ENCODE data around the gene PAK2. TPM values are rescaled to one million over a fixed set of nuclear protein-coding genes. Genes with fewer than 3 reads are reported as not detected.

The PAK2 gene
- total and polyA plus RNA-seq, 2 of the 4 experiments (the other 2 are of a cell fraction): 31.8 to 36.0 TPM

GRCh38 chr3:196794467-196794866 lies 54.8 kb downstream of the PAK2 start:
- Histone ChIP-seq H3K9me1 (ENCODE audit: insufficient read depth, low read length) (peaks cover 15% of the 10 kb centered on the region), H3K4me1 (ENCODE audit: control insufficient read depth, insufficient read depth, low read length) (peaks cover 8% of the 10 kb centered on the region), H2BK5ac (ENCODE audit: low read depth, low read length, poor library complexity, severe bottlenecking) (no peak overlapping the region), H4K91ac (ENCODE audit: insufficient read depth, low read depth, low read length) (no peak overlapping the region), H3K56ac (ENCODE audit: extremely low read depth, insufficient read depth, low read length) (no peak overlapping the region), H3K23ac (ENCODE audit: low read depth, low read length) (no peak overlapping the region), H3K4ac (ENCODE audit: low read depth, low read length) (no peak overlapping the region), H4K20me1 (ENCODE audit: insufficient read depth, low read length) (peaks cover 48% of the 10 kb centered on the region), H2BK120ac (ENCODE audit: low read depth, low read length) (no peak overlapping the region), H3K27me3 (ENCODE audit: control insufficient read depth, insufficient read depth, low read length) (no peaks in the 10 kb centered on the region), H3K27ac (ENCODE audit: insufficient read depth, low read length) (no peak overlapping the region), H4K8ac (ENCODE audit: low read depth in 2 of 2, low read length in 2 of 2) (0 out of 4 replicates have a peak overlapping the region, but pooled peaks of 1 of the 2 experiments have one; percentile 24), H3K4me3 (ENCODE audit: insufficient read depth, low read depth, low read length) (no peak overlapping the region), H3K4me2 (ENCODE audit: low read depth, low read length) (no peak overlapping the region), H3K9ac (ENCODE audit: low read depth, low read length) (no peak overlapping the region), H2AK5ac (ENCODE audit: low read depth, low read length) (peak overlapping the region; percentile 58; the same call in 1 of the 2 replicates), H2AFZ (replicated peaks; ENCODE audit: low read length, poor library complexity) (no peak overlapping the region), H3K14ac (replicated peaks; ENCODE audit: low read depth, low read length) (no peak overlapping the region), H3K9me3 (ENCODE audit: control insufficient read depth, insufficient read depth, low read length) (no peaks in the 10 kb centered on the region), H2BK20ac (ENCODE audit: low read depth, low read length) (no peak overlapping the region), H3K18ac (ENCODE audit: low read depth, low read length) (no peak overlapping the region), H3K36me3 (ENCODE audit: control insufficient read depth, insufficient read depth, low read length) (peaks cover 8% of the 10 kb centered on the region), H3K79me1 (ENCODE audit: low read depth in 1 of 2, low read length in 2 of 2) (peaks cover 36 to 61% of the 10 kb centered on the region in 2 experiments), H2AK9ac (replicated peaks; ENCODE audit: low read depth, low read length, poor library complexity) (no peak overlapping the region), H2BK15ac (ENCODE audit: low read depth, low read length) (no peak overlapping the region), H4K5ac (ENCODE audit: low read depth, low read length) (no peak overlapping the region)
- no CpG with 5 or more reads among the region's 3 CpGs for WGBS, 2 experiments (ENCODE audit: extremely low coverage in 2 of 2, insufficient read length in 1 of 2)
- in situ Hi-C loops (cut with MboI; ENCODE audit: low sequenced_read_pairs) (no loop called here), intact Hi-C loops (cut with micrococcal nuclease) (loop anchor here (5.0 kb wide), 1 partner anchor 42 kb away; no protein-coding TSS in a partner anchor), dilution Hi-C loops (cut with HindIII; ENCODE audit: low sequenced_read_pairs, unreplicated experiment) (no loop called here)
- no peak for DNase-seq
- no peak for ATAC-seq (ENCODE audit: low read depth)
- ChIA-PET POLR2A (ENCODE audit: unreplicated experiment) (no interaction called here), CTCF (no interaction called here)
- TF ChIP-seq POLR2A (IDR thresholded peaks at IDR 0.05; ENCODE audit: low read depth, low read length) (no peak), NFE2L2 (IDR thresholded peaks at IDR 0.05; ENCODE audit: low read depth, low read length) (no peak)
- BruUV-seq (replicated peaks): no TSS peak
